Natural killer cell (primary cell): Measurements from ENCODE around the gene NAB2. TPM values are rescaled to one million over a fixed set of nuclear protein-coding genes. Genes with fewer than 3 reads are reported as not detected.

Experiments
- ATAC-seq, 3 donors: fragments of 150-1000 bp in 2 of 3; fragments of 200-7000 bp in 1 of 3; cut with Tn5 transposase; 1 replicate in 1 of 3; 2 replicates in 2 of 3; pipeline ENCODE4 v1.10.0; 2021; ENCODE audit warnings: mild to moderate bottlenecking in 2 of 3, moderate library complexity in 2 of 3
- DNase-seq, 2 donors: peaks; one replicate each; pipeline versions ENCODE4 v3.0.0 to v3.0.0-alpha.2; 2013 to 2021; ENCODE audit warnings: mixed read lengths in 1 of 2
- H3K27ac ChIP-seq: one replicate; pipeline ENCODE4 v1.5.1; 2013; ENCODE audit warnings: mild to moderate bottlenecking, low read length
- H3K27me3 ChIP-seq: one replicate; pipeline ENCODE4 v1.6.1; 2013; ENCODE audit warnings: low read length; ENCODE audit not compliant: control insufficient read depth, insufficient read depth
- H3K36me3 ChIP-seq: one replicate; pipeline ENCODE4 v1.6.1; 2013; ENCODE audit warnings: low read length; ENCODE audit not compliant: control insufficient read depth, insufficient read depth
- H3K4me1 ChIP-seq: one replicate; pipeline ENCODE4 v1.6.1; 2013; ENCODE audit warnings: low read length; ENCODE audit not compliant: control insufficient read depth, insufficient read depth
- H3K4me3 ChIP-seq: one replicate; pipeline ENCODE4 v1.5.1; 2013; ENCODE audit warnings: low read length
- H3K9me3 ChIP-seq: one replicate; pipeline ENCODE4 v1.6.1; 2013; ENCODE audit warnings: low read length; ENCODE audit not compliant: control insufficient read depth, insufficient read depth
- H3K27ac Mint-ChIP-seq, 2 donors: one replicate each; pipeline ENCODE4 v1.8.0; 2022; ENCODE audit warnings: mild to moderate bottlenecking in 2 of 2, mixed read lengths in 2 of 2, moderate library complexity in 1 of 2
- H3K27me3 Mint-ChIP-seq, 2 donors: one replicate each; pipeline ENCODE4 v1.8.0; 2022; ENCODE audit warnings: low read depth in 2 of 2, mixed read lengths in 2 of 2
- H3K36me3 Mint-ChIP-seq: one replicate; pipeline ENCODE4 v1.8.0; 2022; ENCODE audit warnings: mixed read lengths
- H3K4me1 Mint-ChIP-seq, 2 donors: one replicate each; pipeline ENCODE4 v1.8.0; 2022; ENCODE audit warnings: mixed read lengths in 2 of 2
- H3K4me3 Mint-ChIP-seq: one replicate; pipeline ENCODE4 v1.8.0; 2022; ENCODE audit warnings: mild to moderate bottlenecking, moderate library complexity, mixed read lengths
- H3K9me3 Mint-ChIP-seq, 2 donors: one replicate each; pipeline ENCODE4 v1.8.0; 2022; ENCODE audit warnings: mixed read lengths in 2 of 2
- WGBS: methylation state at CpG from one replicate; pipeline ENCODE4 v1.1.7; 2013; ENCODE audit warnings: missing lambda C conversion rate; ENCODE audit not compliant: insufficient coverage; 5-methylcytosine and 5-hydroxymethylcytosine counted together
- intact Hi-C: fragments of 100-400 bp; cut with micrococcal nuclease; formaldehyde crosslinking; loops from one replicate; pipeline ENCODE4 v1.14.2; 2022
- total RNA-seq, 4 donors: library from RNA; stranded (reverse); fragments of 120-200 nt in 1 of 4; gene quantifications; one replicate each; pipeline versions ENCODE4 v1.2.3 to v1.2.4, GENCODE V29; 2013 to 2022
- TF ChIP-seq, protein P1 (sequence below): fragments of 200-600 bp; IDR thresholded peaks from one replicate; pipeline ENCODE4 v1.8.0; 2022; ENCODE audit warnings: antibody characterized with exemption

NAB2 gene
- total RNA-seq, 3 donors from 2014 or later (not counting 1 experiment from before 2014, with no cell fraction given): 4.2 to 7.0 (median 5.4) TPM

DNA sequence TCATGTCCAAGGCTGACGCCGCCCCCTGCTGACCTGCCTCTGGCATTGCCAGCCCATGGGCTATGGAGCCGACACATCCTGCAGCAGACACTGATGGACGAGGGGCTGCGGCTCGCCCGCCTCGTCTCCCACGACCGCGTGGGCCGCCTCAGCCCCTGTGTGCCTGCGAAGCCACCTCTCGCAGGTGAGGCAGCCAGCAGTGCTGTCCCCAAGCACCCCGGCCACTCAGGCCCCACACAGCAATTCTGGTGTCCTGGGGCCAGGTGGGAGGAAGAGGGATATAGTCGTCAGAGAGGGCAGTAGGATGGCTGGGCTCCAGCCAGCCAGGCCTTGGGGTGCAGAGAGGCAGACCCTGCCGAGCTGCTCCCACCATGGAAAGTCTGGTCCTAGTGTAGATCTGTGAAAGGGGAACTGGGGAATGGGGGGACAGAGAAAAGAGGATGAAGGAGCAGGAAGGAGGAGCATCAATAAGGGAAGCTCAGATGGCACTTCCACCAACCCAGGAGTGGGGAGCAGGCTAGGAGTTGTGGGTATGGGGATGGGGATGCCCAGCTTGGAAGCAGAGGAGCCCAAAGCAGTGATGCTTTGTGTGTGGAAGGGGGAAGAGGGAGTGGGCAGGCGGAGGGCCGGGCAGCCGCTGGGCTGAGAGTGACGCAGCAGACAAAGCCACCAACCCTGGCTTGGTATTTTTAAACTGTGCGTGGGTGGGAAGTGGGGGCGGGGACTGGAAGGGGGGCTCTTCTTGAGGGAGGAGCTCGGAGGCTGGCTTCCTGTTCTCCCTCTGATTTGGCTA is 4.7 kb downstream of the NAB2 start:
- peak; percentile 47 to 62 (median 48) for ATAC-seq
- H3K27me3 Mint-ChIP-seq: no peaks in the 10 kb centered on the region

DNA sequence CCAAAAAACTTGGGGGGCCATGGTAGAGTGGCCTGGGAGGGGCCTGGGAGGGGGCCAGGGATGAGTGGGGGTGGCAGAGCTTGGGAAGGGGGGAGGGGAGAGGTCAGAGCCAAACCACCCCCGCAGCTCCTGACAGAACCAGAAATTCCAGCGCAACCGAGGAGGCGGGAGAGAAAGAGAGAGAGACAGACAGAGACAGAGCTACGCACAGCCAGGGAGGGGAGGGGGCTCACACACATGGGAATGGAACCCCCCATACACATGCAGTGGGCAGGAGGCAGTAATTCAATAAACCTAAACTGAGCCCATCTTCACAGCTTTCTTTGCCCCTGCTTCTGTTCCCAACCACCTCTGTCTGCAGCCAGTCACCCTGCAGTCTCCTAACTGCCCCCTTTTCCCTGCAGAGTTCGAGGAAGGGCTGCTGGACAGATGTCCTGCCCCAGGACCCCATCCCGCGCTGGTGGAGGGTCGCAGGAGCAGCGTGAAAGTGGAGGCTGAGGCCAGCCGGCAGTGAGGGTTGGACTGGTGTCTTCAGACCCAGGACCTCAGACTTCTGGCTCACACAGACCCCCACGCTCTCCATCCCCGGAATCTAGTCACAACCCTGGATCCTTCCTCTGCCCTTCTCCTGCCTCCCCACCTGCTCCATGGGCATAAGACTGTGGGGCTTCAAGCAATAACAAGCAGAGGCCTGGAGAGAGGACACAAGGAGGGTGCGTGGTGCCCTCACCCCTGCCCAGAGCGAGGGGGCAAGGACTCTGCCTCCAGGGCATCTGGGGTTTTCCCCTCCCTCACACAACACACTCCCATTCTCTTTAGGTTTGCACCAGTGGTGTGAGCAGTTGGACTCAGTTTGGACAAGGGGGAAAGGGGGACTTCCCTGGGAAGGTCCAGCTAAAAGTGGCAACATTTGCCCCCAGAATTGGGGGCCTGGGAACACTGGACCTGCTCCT is 5.6 kb downstream of the NAB2 start:
- intact Hi-C loops: no loop called here
- Histone ChIP-seq H3K36me3 (peaks cover 47% of the 10 kb centered on the region), H3K27ac (peak overlapping the region; percentile 64), H3K9me3 (no peaks in the 10 kb centered on the region), H3K4me1 (peaks cover 32% of the 10 kb centered on the region), H3K27me3 (no peaks in the 10 kb centered on the region), H3K4me3 (no peak overlapping the region)
- ATAC-seq (no peak), DNase-seq (no peak)
- H3K27ac Mint-ChIP-seq: peak overlapping the region; percentile 50 to 90
- no peaks in the 10 kb centered on the region for H3K9me3 Mint-ChIP-seq
- no peaks in the 10 kb centered on the region for H3K36me3 Mint-ChIP-seq
- TF ChIP-seq, protein P1, sequence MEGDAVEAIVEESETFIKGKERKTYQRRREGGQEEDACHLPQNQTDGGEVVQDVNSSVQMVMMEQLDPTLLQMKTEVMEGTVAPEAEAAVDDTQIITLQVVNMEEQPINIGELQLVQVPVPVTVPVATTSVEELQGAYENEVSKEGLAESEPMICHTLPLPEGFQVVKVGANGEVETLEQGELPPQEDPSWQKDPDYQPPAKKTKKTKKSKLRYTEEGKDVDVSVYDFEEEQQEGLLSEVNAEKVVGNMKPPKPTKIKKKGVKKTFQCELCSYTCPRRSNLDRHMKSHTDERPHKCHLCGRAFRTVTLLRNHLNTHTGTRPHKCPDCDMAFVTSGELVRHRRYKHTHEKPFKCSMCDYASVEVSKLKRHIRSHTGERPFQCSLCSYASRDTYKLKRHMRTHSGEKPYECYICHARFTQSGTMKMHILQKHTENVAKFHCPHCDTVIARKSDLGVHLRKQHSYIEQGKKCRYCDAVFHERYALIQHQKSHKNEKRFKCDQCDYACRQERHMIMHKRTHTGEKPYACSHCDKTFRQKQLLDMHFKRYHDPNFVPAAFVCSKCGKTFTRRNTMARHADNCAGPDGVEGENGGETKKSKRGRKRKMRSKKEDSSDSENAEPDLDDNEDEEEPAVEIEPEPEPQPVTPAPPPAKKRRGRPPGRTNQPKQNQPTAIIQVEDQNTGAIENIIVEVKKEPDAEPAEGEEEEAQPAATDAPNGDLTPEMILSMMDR: no peak
- no peaks in the 10 kb centered on the region for H3K27me3 Mint-ChIP-seq
- no peak overlapping the region for H3K4me3 Mint-ChIP-seq
- 82% methylated on average over 12 of the region's 15 CpGs for WGBS
- H3K4me1 Mint-ChIP-seq: peaks cover 14 to 26% of the 10 kb centered on the region in 2 donors

More for the DNA sequence above, 4.7 kb downstream of the NAB2 start:
- WGBS: 53% methylated on average over 24 of the region's 24 CpGs
- intact Hi-C loops: loop anchor here (1.0 kb wide), 1 partner anchor 24 kb away; no protein-coding TSS in a partner anchor
- Mint-ChIP-seq H3K4me1 (peaks cover 12 to 24% of the 10 kb centered on the region in 2 donors), H3K4me3 (no peak overlapping the region), H3K36me3 (no peaks in the 10 kb centered on the region), H3K27ac (peak overlapping the region; percentile 50 to 90), H3K9me3 (no peaks in the 10 kb centered on the region)
- Histone ChIP-seq H3K9me3 (no peaks in the 10 kb centered on the region), H3K4me3 (no peak overlapping the region), H3K27me3 (no peaks in the 10 kb centered on the region), H3K27ac (peak overlapping the region; percentile 64), H3K4me1 (peaks cover 36% of the 10 kb centered on the region), H3K36me3 (peaks cover 38% of the 10 kb centered on the region)
- DNase-seq: peak; percentile 45 to 76
- TF ChIP-seq, protein P1: peak; percentile 40

DNA sequence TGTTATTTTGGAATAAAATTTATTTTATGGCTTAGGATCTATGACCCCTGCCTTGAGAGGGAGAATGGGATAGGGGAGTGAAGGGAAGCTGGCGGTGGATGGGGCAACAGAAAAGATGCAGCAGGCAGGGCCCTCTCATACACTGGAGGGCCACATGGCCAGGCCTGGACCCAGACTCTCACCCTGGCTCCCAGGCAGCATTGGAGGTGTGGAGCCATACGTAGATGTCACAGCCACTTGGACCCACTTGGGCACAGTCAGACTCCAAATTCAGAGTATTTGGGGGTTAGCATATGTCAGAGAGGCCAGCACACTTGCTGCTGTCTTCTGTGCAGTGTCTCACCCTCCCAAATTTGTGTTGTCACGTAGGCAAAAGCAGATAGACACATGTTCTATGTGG is 6.5 kb downstream of the NAB2 start:
- H3K36me3 ChIP-seq: peaks cover 54% of the 10 kb centered on the region
- TF ChIP-seq, protein P1: no peak
- H3K4me1 ChIP-seq: peaks cover 22% of the 10 kb centered on the region
- peak overlapping the region; percentile 58 to 90 for H3K27ac Mint-ChIP-seq
- DNase-seq: no peak
- H3K4me1 Mint-ChIP-seq: peaks cover 14 to 23% of the 10 kb centered on the region in 2 donors
- no peak overlapping the region for H3K27ac ChIP-seq
- H3K4me3 Mint-ChIP-seq: no peak overlapping the region
- whole genome bisulfite sequencing: 91% methylated on average over 3 of the region's 3 CpGs
- no peak for ATAC-seq
- no peaks in the 10 kb centered on the region for H3K27me3 Mint-ChIP-seq
- H3K4me3 ChIP-seq: no peak overlapping the region
- H3K27me3 ChIP-seq: no peaks in the 10 kb centered on the region
- intact Hi-C loops: no loop called here
- H3K9me3 Mint-ChIP-seq: no peaks in the 10 kb centered on the region
- no peaks in the 10 kb centered on the region for H3K36me3 Mint-ChIP-seq
- H3K9me3 ChIP-seq: no peaks in the 10 kb centered on the region
